Mesothelial cell of epicardium (in vitro differentiated cells): ENCODE data around the gene MAPK4. TPM values are rescaled to one million over a fixed set of nuclear protein-coding genes. Genes with fewer than 3 reads are reported as not detected.
"Not testable (repeated sequence)": the region's sequence is repeated elsewhere in the genome, so short reads cannot be mapped to it uniquely, and the experiment has no call there.

Experiments
- DNase-seq, 2 experiments: peaks; one replicate each; pipeline ENCODE4 v3.0.0; 2021; ENCODE audit warnings: low spot score in 2 of 2; ENCODE audit not compliant: unreplicated experiment in 2 of 2
- H3K27ac Mint-ChIP-seq: 2 replicates; pipeline ENCODE4 v1.8.0; 2021; ENCODE audit warnings: mixed read lengths
- H3K27me3 Mint-ChIP-seq: 2 replicates; pipeline ENCODE4 v1.8.0; 2021; ENCODE audit warnings: low read depth, mixed read lengths
- H3K36me3 Mint-ChIP-seq: 2 replicates; pipeline ENCODE4 v1.8.0; 2021; ENCODE audit warnings: mixed read lengths
- H3K4me1 Mint-ChIP-seq: 2 replicates; pipeline ENCODE4 v1.8.0; 2021; ENCODE audit warnings: mixed read lengths
- H3K4me3 Mint-ChIP-seq: 2 replicates; pipeline ENCODE4 v1.8.0; 2021; ENCODE audit warnings: mild to moderate bottlenecking, moderate library complexity, mixed read lengths
- H3K9me3 Mint-ChIP-seq: 2 replicates; pipeline ENCODE4 v1.8.0; 2021; ENCODE audit warnings: mixed read lengths
- CTCF ChIP-seq: fragments of 200-600 bp; sonication (generic); IDR thresholded peaks from one replicate; pipeline ENCODE4 v1.5.0; 2021; ENCODE audit warnings: antibody characterized with exemption; ENCODE audit not compliant: unreplicated experiment
- total RNA-seq: library from RNA; stranded (reverse); gene quantifications from 3 replicates; pipeline ENCODE4 v1.2.1, GENCODE V29; 2021

Gene MAPK4
- total RNA-seq, 1 donor from 2014 or later = 6.3 TPM

- peaks cover 2% of the 10 kb centered on the region for H3K27me3 Mint-ChIP-seq
- H3K9me3 Mint-ChIP-seq = no peaks in the 10 kb centered on the region
- no peak for DNase-seq
- H3K4me1 Mint-ChIP-seq = no peaks in the 10 kb centered on the region
- no peaks in the 10 kb centered on the region for H3K36me3 Mint-ChIP-seq
- no peak for TF ChIP-seq CTCF
- no peak overlapping the region for H3K27ac Mint-ChIP-seq
- no peak overlapping the region for H3K4me3 Mint-ChIP-seq
Measured at GRCh38 chr18:50700245-50701165, 140.6 kb downstream of the MAPK4 start.

GRCh38 chr18:50704357-50704940, 144.6 kb downstream of the MAPK4 start:
- no peak overlapping the region for H3K27ac Mint-ChIP-seq
- no peak for DNase-seq
- H3K4me3 Mint-ChIP-seq = no peak overlapping the region
- no peak for TF ChIP-seq CTCF
- H3K4me1 Mint-ChIP-seq = no peaks in the 10 kb centered on the region
- H3K36me3 Mint-ChIP-seq = no peaks in the 10 kb centered on the region
- H3K9me3 Mint-ChIP-seq = no peaks in the 10 kb centered on the region
- no peaks in the 10 kb centered on the region for H3K27me3 Mint-ChIP-seq

GRCh38 chr18:50706199-50706598, 146.3 kb downstream of the MAPK4 start:
- H3K4me3 Mint-ChIP-seq = no peak overlapping the region
- no peak overlapping the region for H3K27ac Mint-ChIP-seq
- no peak for DNase-seq
- H3K9me3 Mint-ChIP-seq = no peaks in the 10 kb centered on the region
- no peaks in the 10 kb centered on the region for H3K27me3 Mint-ChIP-seq
- no peaks in the 10 kb centered on the region for H3K4me1 Mint-ChIP-seq
- no peaks in the 10 kb centered on the region for H3K36me3 Mint-ChIP-seq
- TF ChIP-seq CTCF = no peak

- Mint-ChIP-seq H3K4me1 (no peaks in the 10 kb centered on the region), H3K9me3 (no peaks in the 10 kb centered on the region), H3K36me3 (no peaks in the 10 kb centered on the region), H3K27me3 (no peaks in the 10 kb centered on the region), H3K4me3 (no peak overlapping the region), H3K27ac (no peak overlapping the region)
- no peak for TF ChIP-seq CTCF
- DNase-seq = no peak
Measured at GRCh38 chr18:50706651-50707050, 146.8 kb downstream of the MAPK4 start.

GRCh38 chr18:50707297-50707696, 147.4 kb downstream of the MAPK4 start:
- not testable (repeated sequence) for H3K9me3 Mint-ChIP-seq, H3K4me3 Mint-ChIP-seq, DNase-seq, H3K27me3 Mint-ChIP-seq, H3K4me1 Mint-ChIP-seq, H3K27ac Mint-ChIP-seq, H3K36me3 Mint-ChIP-seq

- TF ChIP-seq CTCF = no peak
- H3K4me1 Mint-ChIP-seq = no peaks in the 10 kb centered on the region
- no peaks in the 10 kb centered on the region for H3K36me3 Mint-ChIP-seq
- H3K4me3 Mint-ChIP-seq = no peak overlapping the region
- H3K27me3 Mint-ChIP-seq = no peaks in the 10 kb centered on the region
- no peaks in the 10 kb centered on the region for H3K9me3 Mint-ChIP-seq
- no peak for DNase-seq
- H3K27ac Mint-ChIP-seq = no peak overlapping the region
Measured at GRCh38 chr18:50707855-50708469, 148.1 kb downstream of the MAPK4 start.
